ENCODE measurements around the gene KLHL26.
A peak's percentile ranks its signal among the peaks of the same experiment; 100 is the strongest.

The KLHL26 gene

GRCh38 chr19:18610245-18610555, 26.6 kb upstream of the KLHL26 start:
- Histone ChIP-seq H3K9me3 (ENCODE audit: low read length) (no peaks in the 10 kb centered on the region), H3K4me3 (ENCODE audit: low read depth in 1 of 2, low read length in 2 of 2) (no peak overlapping the region), H3K4me1 (ENCODE audit: insufficient read depth, low read length) (peaks cover 16% of the 10 kb centered on the region), H3K9ac (ENCODE audit: low read length) (no peak overlapping the region), H3K36me3 (ENCODE audit: insufficient read depth, low read length) (no peaks in the 10 kb centered on the region), H3K27me3 (ENCODE audit: control insufficient read depth in 1 of 2, insufficient read depth in 2 of 2, low read length in 2 of 2) (peaks cover 64 to 90% of the 10 kb centered on the region in 2 donors), H3K27ac (ENCODE audit: low read depth, low read length) (no peak overlapping the region)

DNA sequence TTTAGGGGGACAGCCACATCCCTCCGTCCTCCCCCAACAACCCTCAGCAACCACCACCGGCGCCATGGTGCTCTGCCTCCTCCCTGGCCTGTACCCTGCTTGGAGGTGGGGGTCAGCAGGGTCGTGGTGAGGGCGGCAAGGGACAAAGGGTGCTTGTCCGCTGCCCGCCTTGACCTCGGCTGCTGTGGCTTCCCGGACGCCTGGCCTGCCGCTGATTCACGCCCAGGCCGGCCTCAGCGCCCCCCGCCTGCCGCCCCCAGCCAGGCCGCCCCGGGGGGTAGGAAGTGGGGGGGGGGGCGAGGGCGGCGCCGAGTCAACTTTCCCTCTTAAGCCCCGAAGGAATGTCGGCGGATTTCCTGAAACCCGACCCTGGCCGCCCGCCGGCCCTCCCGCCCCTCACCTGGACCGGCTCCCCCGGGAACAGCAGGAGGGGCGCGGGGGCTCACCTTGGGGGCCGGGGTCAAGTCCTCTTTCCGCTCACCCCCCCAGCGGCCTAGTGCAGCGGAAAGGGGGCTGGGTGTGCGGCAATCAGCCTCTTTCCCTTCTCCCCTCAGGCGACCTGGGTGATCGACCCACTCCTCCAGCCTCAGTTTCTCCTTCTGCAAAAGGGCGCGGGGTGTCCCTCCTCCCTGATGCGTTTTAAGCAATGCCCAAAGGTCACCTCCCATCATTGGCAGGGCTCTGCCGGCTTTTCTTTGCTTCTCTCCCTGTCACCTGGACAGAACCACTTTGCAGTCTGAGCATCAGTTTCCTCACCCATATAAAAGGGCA, 26.1 kb upstream of the KLHL26 start:
- H3K4me1 ChIP-seq (ENCODE audit: insufficient read depth, low read length): peaks cover 16% of the 10 kb centered on the region
- no peak overlapping the region for H3K9ac ChIP-seq (ENCODE audit: low read length)
- peaks cover 60 to 84% of the 10 kb centered on the region in 2 donors for H3K27me3 ChIP-seq (ENCODE audit: control insufficient read depth in 1 of 2, insufficient read depth in 2 of 2, low read length in 2 of 2)
- no peaks in the 10 kb centered on the region for H3K9me3 ChIP-seq (ENCODE audit: low read length)
- no peaks in the 10 kb centered on the region for H3K36me3 ChIP-seq (ENCODE audit: insufficient read depth, low read length)
- H3K27ac ChIP-seq (ENCODE audit: low read depth, low read length): no peak overlapping the region
- no peak overlapping the region for H3K4me3 ChIP-seq (ENCODE audit: low read depth in 1 of 2, low read length in 2 of 2)

- H3K9me3 ChIP-seq (ENCODE audit: low read length): no peaks in the 10 kb centered on the region
- H3K4me3 ChIP-seq (ENCODE audit: low read depth in 1 of 2, low read length in 2 of 2): no peak overlapping the region
- peaks cover 64 to 83% of the 10 kb centered on the region in 2 donors for H3K27me3 ChIP-seq (ENCODE audit: control insufficient read depth in 1 of 2, insufficient read depth in 2 of 2, low read length in 2 of 2)
- H3K9ac ChIP-seq (ENCODE audit: low read length): no peak overlapping the region
- H3K4me1 ChIP-seq (ENCODE audit: insufficient read depth, low read length): peaks cover 16% of the 10 kb centered on the region
- H3K27ac ChIP-seq (ENCODE audit: low read depth, low read length): no peak overlapping the region
- H3K36me3 ChIP-seq (ENCODE audit: insufficient read depth, low read length): no peaks in the 10 kb centered on the region
These were observed 25.3 kb upstream of the KLHL26 start for GRCh38 chr19:18611327-18612050.

- no peaks in the 10 kb centered on the region for H3K36me3 ChIP-seq (ENCODE audit: insufficient read depth, low read length)
- H3K9me3 ChIP-seq (ENCODE audit: low read length): no peaks in the 10 kb centered on the region
- peaks cover 16% of the 10 kb centered on the region for H3K4me1 ChIP-seq (ENCODE audit: insufficient read depth, low read length)
- H3K27me3 ChIP-seq (ENCODE audit: control insufficient read depth in 1 of 2, insufficient read depth in 2 of 2, low read length in 2 of 2): peaks cover 64 to 89% of the 10 kb centered on the region in 2 donors
- H3K27ac ChIP-seq (ENCODE audit: low read depth, low read length): no peak overlapping the region
- H3K9ac ChIP-seq (ENCODE audit: low read length): no peak overlapping the region
- H3K4me3 ChIP-seq (ENCODE audit: low read depth in 1 of 2, low read length in 2 of 2): peak overlapping the region; percentile 45 to 47
These were observed 24.6 kb upstream of the KLHL26 start for GRCh38 chr19:18612051-18612771.

GRCh38 chr19:18612772-18613588, 23.8 kb upstream of the KLHL26 start, which contains the start of gene TMEM59L:
Gene TMEM59L, plus strand, starts transcription at chr19:18612870. Its CDS starts 89 bp downstream, at chr19:18612959.
- peaks cover 58 to 85% of the 10 kb centered on the region in 2 donors for H3K27me3 ChIP-seq (ENCODE audit: control insufficient read depth in 1 of 2, insufficient read depth in 2 of 2, low read length in 2 of 2)
- H3K9me3 ChIP-seq (ENCODE audit: low read length): no peaks in the 10 kb centered on the region

GRCh38 chr19:18613589-18614234, 23.1 kb upstream of the KLHL26 start:
- Histone ChIP-seq H3K36me3 (ENCODE audit: insufficient read depth, low read length) (no peaks in the 10 kb centered on the region), H3K9me3 (ENCODE audit: low read length) (no peaks in the 10 kb centered on the region), H3K4me1 (ENCODE audit: insufficient read depth, low read length) (peaks cover 16% of the 10 kb centered on the region), H3K27me3 (ENCODE audit: control insufficient read depth in 1 of 2, insufficient read depth in 2 of 2, low read length in 2 of 2) (peaks cover 51 to 78% of the 10 kb centered on the region in 2 donors), H3K9ac (ENCODE audit: low read length) (no peak overlapping the region), H3K27ac (ENCODE audit: low read depth, low read length) (no peak overlapping the region), H3K4me3 (ENCODE audit: low read depth in 1 of 2, low read length in 2 of 2) (no peak overlapping the region)

More at GRCh38 chr19:18612772-18613588, 23.8 kb upstream of the KLHL26 start, which contains the start of gene TMEM59L:
- Histone ChIP-seq H3K36me3 (ENCODE audit: insufficient read depth, low read length) (no peaks in the 10 kb centered on the region), H3K27ac (ENCODE audit: low read depth, low read length) (no peak within 1 kb of the TSS), H3K9ac (ENCODE audit: low read length) (no peak within 1 kb of the TSS), H3K4me1 (ENCODE audit: insufficient read depth, low read length) (peaks cover 16% of the 10 kb centered on the region), H3K4me3 (ENCODE audit: low read depth in 1 of 2, low read length in 2 of 2) (peak within 1 kb of the TSS; percentile 45 to 47)

- Histone ChIP-seq H3K4me3 (ENCODE audit: low read depth in 1 of 2, low read length in 2 of 2) (no peak overlapping the region), H3K9ac (ENCODE audit: low read length) (no peak overlapping the region), H3K9me3 (ENCODE audit: low read length) (no peaks in the 10 kb centered on the region), H3K27me3 (ENCODE audit: control insufficient read depth in 1 of 2, insufficient read depth in 2 of 2, low read length in 2 of 2) (peaks cover 31 to 59% of the 10 kb centered on the region in 2 donors), H3K27ac (ENCODE audit: low read depth, low read length) (no peak overlapping the region), H3K36me3 (ENCODE audit: insufficient read depth, low read length) (no peaks in the 10 kb centered on the region), H3K4me1 (ENCODE audit: insufficient read depth, low read length) (peaks cover 16% of the 10 kb centered on the region)
These were observed 20.8 kb upstream of the KLHL26 start for GRCh38 chr19:18616023-18616422.

GRCh38 chr19:18617562-18617961, 19.3 kb upstream of the KLHL26 start:
- no peak overlapping the region for H3K27ac ChIP-seq (ENCODE audit: low read depth, low read length)
- peaks cover 18 to 44% of the 10 kb centered on the region in 2 donors for H3K27me3 ChIP-seq (ENCODE audit: control insufficient read depth in 1 of 2, insufficient read depth in 2 of 2, low read length in 2 of 2)
- peaks cover 7% of the 10 kb centered on the region for H3K4me1 ChIP-seq (ENCODE audit: insufficient read depth, low read length)
- no peaks in the 10 kb centered on the region for H3K36me3 ChIP-seq (ENCODE audit: insufficient read depth, low read length)
- H3K4me3 ChIP-seq (ENCODE audit: low read depth in 1 of 2, low read length in 2 of 2): no peak overlapping the region
- H3K9me3 ChIP-seq (ENCODE audit: low read length): no peaks in the 10 kb centered on the region
- H3K9ac ChIP-seq (ENCODE audit: low read length): no peak overlapping the region

DNA sequence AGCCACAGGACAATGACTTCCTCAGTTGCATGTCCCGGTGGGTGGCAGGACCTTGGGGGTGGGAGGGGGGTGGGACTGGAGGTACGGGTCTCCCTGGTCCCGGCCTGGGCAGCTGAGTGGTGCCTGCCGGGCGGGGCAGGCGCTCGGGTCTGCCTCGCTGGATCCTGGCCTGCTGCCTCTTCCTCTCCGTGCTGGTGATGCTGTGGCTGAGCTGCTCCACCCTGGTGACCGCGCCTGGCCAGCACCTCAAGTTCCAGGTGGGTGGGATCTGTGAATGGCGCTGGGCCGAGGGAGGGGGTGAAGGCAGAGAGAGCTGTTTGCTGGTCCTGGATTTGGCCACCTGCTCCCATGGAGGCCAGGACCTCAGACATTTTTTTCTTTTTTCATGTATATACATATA, 18.6 kb upstream of the KLHL26 start:
- peaks cover 14 to 37% of the 10 kb centered on the region in 2 donors for H3K27me3 ChIP-seq (ENCODE audit: control insufficient read depth in 1 of 2, insufficient read depth in 2 of 2, low read length in 2 of 2)
- H3K36me3 ChIP-seq (ENCODE audit: insufficient read depth, low read length): no peaks in the 10 kb centered on the region
- no peaks in the 10 kb centered on the region for H3K9me3 ChIP-seq (ENCODE audit: low read length)

DNA sequence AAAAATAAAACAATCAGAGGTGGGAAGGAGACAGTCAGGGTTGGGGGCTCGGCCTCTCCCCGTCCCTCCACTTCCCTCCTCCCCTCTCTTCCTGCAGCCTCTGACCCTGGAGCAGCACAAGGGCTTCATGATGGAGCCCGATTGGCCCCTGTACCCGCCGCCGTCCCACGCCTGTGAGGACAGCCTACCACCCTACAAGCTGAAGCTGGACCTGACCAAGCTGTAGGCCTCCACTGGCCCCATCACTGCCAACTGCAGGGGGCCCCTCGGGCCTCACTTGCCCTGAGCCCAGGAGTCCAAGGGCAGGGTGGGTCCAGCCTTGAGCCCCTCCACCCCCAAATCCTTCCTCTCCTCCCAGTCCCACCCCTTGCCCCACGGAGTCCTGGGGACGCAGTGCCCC, 16.5 kb upstream of the KLHL26 start:
- H3K27ac ChIP-seq (ENCODE audit: low read depth, low read length): no peak overlapping the region
- H3K36me3 ChIP-seq (ENCODE audit: insufficient read depth, low read length): no peaks in the 10 kb centered on the region
- peaks cover 5 to 21% of the 10 kb centered on the region in 2 donors for H3K27me3 ChIP-seq (ENCODE audit: control insufficient read depth in 1 of 2, insufficient read depth in 2 of 2, low read length in 2 of 2)
- H3K4me1 ChIP-seq (ENCODE audit: insufficient read depth, low read length): no peaks in the 10 kb centered on the region
- no peak overlapping the region for H3K9ac ChIP-seq (ENCODE audit: low read length)
- H3K9me3 ChIP-seq (ENCODE audit: low read length): no peaks in the 10 kb centered on the region
- no peak overlapping the region for H3K4me3 ChIP-seq (ENCODE audit: low read depth in 1 of 2, low read length in 2 of 2)

More for the DNA sequence above, 18.6 kb upstream of the KLHL26 start:
- peaks cover under 1% of the 10 kb centered on the region for H3K4me1 ChIP-seq (ENCODE audit: insufficient read depth, low read length)
- no peak overlapping the region for H3K9ac ChIP-seq (ENCODE audit: low read length)
- no peak overlapping the region for H3K27ac ChIP-seq (ENCODE audit: low read depth, low read length)
- no peak overlapping the region for H3K4me3 ChIP-seq (ENCODE audit: low read depth in 1 of 2, low read length in 2 of 2)
